Dermis lymphatic vessel endothelial cell (primary cell): ENCODE measurements around the gene CPN2. TPM values are rescaled to one million over a fixed set of nuclear protein-coding genes. Genes with fewer than 3 reads are reported as not detected.

Source experiments
- total RNA-seq: library from RNA; depleted of rRNA; stranded (reverse); fragments of >200 nt; gene quantifications from 2 replicates; pipeline ENCODE4 v1.2.1, GENCODE V29; 2014

The CPN2 gene
- not detected in 2 replicates for total RNA-seq

GRCh38 chr3:194351080-194351672 is at the start of gene CPN2:
Gene CPN2 (minus strand): TSS chr3:194351328. CDS start chr3:194342702, 8,626 bp downstream.

GRCh38 chr3:194399166-194399565 is 48.0 kb upstream of the CPN2 start, which contains the start of gene GP5:
Gene GP5 (minus strand): TSS chr3:194399266. CDS start chr3:194398282, 984 bp downstream.

GRCh38 chr3:194369522-194370279 is 18.6 kb upstream of the CPN2 start, which contains the start of gene LRRC15:
Gene LRRC15 (minus strand): TSS chr3:194369743. CDS start chr3:194361043, 8,700 bp downstream.

Other genes starting within 250 kb of the CPN2 start
- 66.9 and 84.6 TPM in 2 replicates for gene HES1, start 215.2 kb downstream of the CPN2 start, total RNA-seq
- under 0.01 and 0.17 TPM in 2 replicates for gene LRRC15, start 18.4 kb upstream of the CPN2 start, total RNA-seq
- gene GP5, start 47.9 kb upstream of the CPN2 start, total RNA-seq: 0.09 and 0.22 TPM in 2 replicates
- 132 and 151 TPM in 2 replicates for gene ATP13A3, start 135.7 kb upstream of the CPN2 start, total RNA-seq